Liver (tissue), 9 donors: Measurements from ENCODE around the gene ABHD17C. TPM values are rescaled to one million over a fixed set of nuclear protein-coding genes. Genes with fewer than 3 reads are reported as not detected.

ENCODE experiments used
- DNase-seq: peaks from one replicate; pipeline ENCODE4 v3.0.0-alpha.2; 2017; ENCODE audit warnings: low spot score
- H3K27ac ChIP-seq, 2 donors: one replicate each; pipeline ENCODE4 v1.7.0; 2013; ENCODE audit warnings: inconsistent platforms in 2 of 2, low read length in 2 of 2, control low read depth in 1 of 2, low read depth in 1 of 2, mild to moderate bottlenecking in 1 of 2
- H3K27me3 ChIP-seq, 4 donors: one replicate each; pipeline versions ENCODE4 v1.6.1 to v1.7.0; 2013; ENCODE audit warnings: low read length in 3 of 4, inconsistent platforms in 1 of 4, mild to moderate bottlenecking in 1 of 4, moderate library complexity in 1 of 4; ENCODE audit not compliant: control insufficient read depth in 4 of 4, insufficient read depth in 4 of 4
- H3K36me3 ChIP-seq, 4 donors: one replicate each; pipeline versions ENCODE4 v1.6.1 to v1.7.0; 2013; ENCODE audit warnings: low read length in 3 of 4, mild to moderate bottlenecking in 3 of 4, low read depth in 1 of 4, moderate library complexity in 1 of 4; ENCODE audit not compliant: control insufficient read depth in 4 of 4, insufficient read depth in 3 of 4
- H3K4me1 ChIP-seq, 4 donors: one replicate each; pipeline versions ENCODE4 v1.6.1 to v1.7.0; 2013; ENCODE audit warnings: low read length in 3 of 4, mild to moderate bottlenecking in 3 of 4, moderate library complexity in 1 of 4; ENCODE audit not compliant: control insufficient read depth in 4 of 4, insufficient read depth in 4 of 4
- H3K4me3 ChIP-seq, 3 donors: one replicate each; pipeline versions ENCODE4 v1.6.1 to v1.7.0; 2013; ENCODE audit warnings: low read length in 3 of 3, control low read depth in 1 of 3, low read depth in 1 of 3, mild to moderate bottlenecking in 1 of 3
- H3K9ac ChIP-seq, 2 donors: one replicate each; pipeline ENCODE4 v1.7.0; 2013; ENCODE audit warnings: low read length in 2 of 2, mild to moderate bottlenecking in 2 of 2, moderate library complexity in 2 of 2, control low read depth in 1 of 2, low read depth in 1 of 2
- H3K9me3 ChIP-seq, 4 donors: one replicate each; pipeline versions ENCODE4 v1.6.1 to v1.7.0; 2013; ENCODE audit warnings: low read length in 3 of 4; ENCODE audit not compliant: control insufficient read depth in 4 of 4
- ATF3 ChIP-seq: IDR thresholded peaks from 2 replicates; pipeline ENCODE4 v1.6.1; 2016; ENCODE audit warnings: antibody characterized with exemption
- CTCF ChIP-seq: fragments of 150-350 bp; IDR thresholded peaks from 2 replicates; pipeline ENCODE4 v1.5.1; 2017; ENCODE audit warnings: improper control_type of control experiment, low read depth, low read length; ENCODE audit not compliant: missing input control
- EGR1 ChIP-seq, 2 donors: IDR thresholded peaks; 2 replicates each; pipeline ENCODE4 v1.6.1; 2016 to 2018; ENCODE audit warnings: antibody characterized with exemption in 2 of 2, low read depth in 2 of 2
- FOXA1 ChIP-seq: IDR thresholded peaks from 2 replicates; pipeline ENCODE4 v1.6.1; 2016; ENCODE audit warnings: antibody characterized with exemption
- FOXA2 ChIP-seq: IDR thresholded peaks from 2 replicates; pipeline ENCODE4 v1.6.1; 2016; ENCODE audit warnings: antibody characterized with exemption
- GABPA ChIP-seq, 2 donors: IDR thresholded peaks in 1 of 2; conservative IDR thresholded peaks in 1 of 2; 2 replicates each; pipeline ENCODE4 v1.6.1; 2016; ENCODE audit warnings: antibody characterized with exemption in 2 of 2, mild to moderate bottlenecking in 1 of 2, moderate library complexity in 1 of 2
- HNF4A ChIP-seq, 2 donors: conservative IDR thresholded peaks; 2 replicates each; pipeline ENCODE4 v1.6.1; 2016; ENCODE audit warnings: antibody characterized with exemption in 2 of 2, mild to moderate bottlenecking in 2 of 2
- HNF4G ChIP-seq: IDR thresholded peaks from 2 replicates; pipeline ENCODE4 v1.6.1; 2016; ENCODE audit warnings: antibody characterized with exemption
- JUND ChIP-seq, 2 donors: IDR thresholded peaks; 2 replicates each; pipeline ENCODE4 v1.6.1; 2016; ENCODE audit warnings: antibody characterized with exemption in 2 of 2
- MAX ChIP-seq: IDR thresholded peaks from 2 replicates; pipeline ENCODE4 v1.6.1; 2016; ENCODE audit warnings: antibody characterized with exemption
- NR2F2 ChIP-seq: IDR thresholded peaks from 2 replicates; pipeline ENCODE4 v1.6.1; 2016; ENCODE audit warnings: antibody characterized with exemption
- RAD21 ChIP-seq, 2 donors: IDR thresholded peaks; 2 replicates each; pipeline ENCODE4 v1.6.1; 2016; ENCODE audit warnings: antibody characterized with exemption in 2 of 2, mild to moderate bottlenecking in 2 of 2
- REST ChIP-seq: IDR thresholded peaks from 2 replicates; pipeline ENCODE4 v1.6.1; 2016; ENCODE audit warnings: antibody characterized with exemption, mild to moderate bottlenecking
- RXRA ChIP-seq, 2 donors: IDR thresholded peaks; 2 replicates each; pipeline ENCODE4 v1.6.1; 2017 to 2018; ENCODE audit warnings: antibody characterized with exemption in 2 of 2, mild to moderate bottlenecking in 1 of 2
- SP1 ChIP-seq: IDR thresholded peaks from 2 replicates; pipeline ENCODE4 v1.6.1; 2018; ENCODE audit warnings: antibody characterized with exemption, mild to moderate bottlenecking
- TAF1 ChIP-seq: conservative IDR thresholded peaks from 2 replicates; pipeline ENCODE4 v1.6.1; 2016; ENCODE audit warnings: antibody characterized with exemption, mild to moderate bottlenecking
- YY1 ChIP-seq: IDR thresholded peaks from 2 replicates; pipeline ENCODE4 v1.6.1; 2016; ENCODE audit warnings: antibody characterized with exemption, mild to moderate bottlenecking
- ZBTB33 ChIP-seq: IDR thresholded peaks from 2 replicates; pipeline ENCODE4 v1.6.1; 2016; ENCODE audit warnings: antibody characterized with exemption
- WGBS: extraction: QIAGEN DNeasy Blood & Tissue Kit; methylation state at CpG from one replicate; pipeline ENCODE4 v1.1.7; 2013; 5-methylcytosine and 5-hydroxymethylcytosine counted together
- polyA plus RNA-seq, 2 donors: library from polyadenylated mRNA; stranded (reverse) in 1 of 2; unstranded in 1 of 2; fragments of 200-250 nt in 1 of 2; fragments of >200 nt in 1 of 2; fragmentation: Nextera tagmentation in 1 of 2; extraction: Ambion mirVana in 1 of 2; gene quantifications; one replicate each; pipeline versions ENCODE4 v1.2.1 to v1.2.3, GENCODE V29; 2013 to 2015
- total RNA-seq, 2 donors: library from RNA; depleted of rRNA; stranded (reverse); fragments of >200 nt; gene quantifications; one replicate each; pipeline ENCODE4 v1.2.3, GENCODE V29; 2014
- donor health status: healthy.
- donor health status: healthy.
- donor health status: healthy.
- donor health status: healthy.
- donor health status: healthy.

ABHD17C gene
- total and polyA plus RNA-seq, 4 donors: 0.79 to 3.0 (median 2.0) TPM

GRCh38 chr15:80669663-80670273 lies 25.3 kb upstream of the ABHD17C start:
- no peak for DNase-seq
- Histone ChIP-seq H3K4me3 (no peak overlapping the region), H3K27me3 (no peaks in the 10 kb centered on the region), H3K4me1 (peaks cover 0 to 12% (median 10%) of the 10 kb centered on the region in 4 donors), H3K9ac (no peak overlapping the region), H3K27ac (no peak overlapping the region), H3K36me3 (no peaks in the 10 kb centered on the region), H3K9me3 (no peaks in the 10 kb centered on the region)
- WGBS: 86% methylated on average over 2 of the region's 2 CpGs
- TF ChIP-seq GABPA (IDR thresholded peaks at IDR 0.05 in 1 of 2, conservative IDR thresholded peaks at IDR 0.05 in 1 of 2) (no peak), ATF3 (no peak), FOXA1 (no peak), ZBTB33 (no peak), CTCF (no peak), YY1 (no peak), NR2F2 (no peak), RXRA (IDR thresholded peaks at IDR 0.05) (no peak), SP1 (no peak), REST (no peak), TAF1 (no peak), MAX (no peak), EGR1 (IDR thresholded peaks at IDR 0.05; ENCODE audit: low read depth in 2 of 2) (no peak), HNF4A (conservative IDR thresholded peaks at IDR 0.05) (no peak), HNF4G (no peak), JUND (IDR thresholded peaks at IDR 0.05) (no peak), RAD21 (IDR thresholded peaks at IDR 0.05) (no peak), FOXA2 (no peak)
